Right cardiac atrium (tissue), 5 donors: ENCODE results near the gene NAIF1. TPM values are rescaled to one million over a fixed set of nuclear protein-coding genes. Genes with fewer than 3 reads are reported as not detected.

Source experiments
- ATAC-seq, 2 donors: fragments of 200-7000 bp; cut with Tn5 transposase; one replicate each; pipeline versions ENCODE4 v1.8.0 to v1.9.1; 2020; ENCODE audit warnings: moderate library complexity in 2 of 2, mild to moderate bottlenecking in 1 of 2
- DNase-seq, 3 donors: peaks; one replicate each; pipeline ENCODE4 v3.0.0-alpha.2; 2020
- H3K27ac ChIP-seq: one replicate; pipeline ENCODE4 v1.5.1; 2013; ENCODE audit warnings: mild to moderate bottlenecking, low read length, control low read depth, moderate library complexity
- H3K27me3 ChIP-seq: one replicate; pipeline ENCODE4 v1.6.1; 2013; ENCODE audit not compliant: control insufficient read depth, insufficient read depth
- H3K4me1 ChIP-seq: one replicate; pipeline ENCODE4 v1.6.1; 2013; ENCODE audit warnings: low read length; ENCODE audit not compliant: control insufficient read depth, insufficient read depth
- H3K4me3 ChIP-seq: one replicate; pipeline ENCODE4 v1.5.1; 2013; ENCODE audit warnings: low read length, control low read depth
- H3K9me3 ChIP-seq: one replicate; pipeline ENCODE4 v1.6.1; 2013; ENCODE audit warnings: low read length; ENCODE audit not compliant: control insufficient read depth
- WGBS: extraction: QIAGEN DNeasy Blood & Tissue Kit; methylation state at CpG from one replicate; pipeline ENCODE4 v1.1.7; 2013; 5-methylcytosine and 5-hydroxymethylcytosine counted together
- intact Hi-C, 4 donors: fragments of 100-400 bp; cut with DNase I; formaldehyde crosslinking; loops; one replicate each; pipeline versions ENCODE4 v1.11.0 to v1.14.0; 2022 to 2023
- polyA plus RNA-seq: library from polyadenylated mRNA; stranded (reverse); fragments of 200-250 nt; gene quantifications from one replicate; pipeline ENCODE4 v1.2.3, GENCODE V29; 2013
- total RNA-seq, 4 donors: library from RNA; stranded (reverse); fragmentation: NEBNext Ultra II Directional; extraction: Animal tissue kit (Norgen Biotek cat#: 25700); gene quantifications; one replicate each; pipeline ENCODE4 v1.2.1, GENCODE V29; 2021
- donor health status: healthy with polysubstance abuse.
- donor health status: DM: no; HTN: yes; CAD: no.
- donor health status: DM: no; HTN: no; CAD: no.
- donor health status: DM: no; HTN: yes; CAD: no; lungs with severe emphysema.
- donor health status: DM: yes; HTN: yes; CAD: no.

The NAIF1 gene
- total and polyA plus RNA-seq, 5 donors = 5.0 to 8.7 (median 6.1) TPM

DNA sequence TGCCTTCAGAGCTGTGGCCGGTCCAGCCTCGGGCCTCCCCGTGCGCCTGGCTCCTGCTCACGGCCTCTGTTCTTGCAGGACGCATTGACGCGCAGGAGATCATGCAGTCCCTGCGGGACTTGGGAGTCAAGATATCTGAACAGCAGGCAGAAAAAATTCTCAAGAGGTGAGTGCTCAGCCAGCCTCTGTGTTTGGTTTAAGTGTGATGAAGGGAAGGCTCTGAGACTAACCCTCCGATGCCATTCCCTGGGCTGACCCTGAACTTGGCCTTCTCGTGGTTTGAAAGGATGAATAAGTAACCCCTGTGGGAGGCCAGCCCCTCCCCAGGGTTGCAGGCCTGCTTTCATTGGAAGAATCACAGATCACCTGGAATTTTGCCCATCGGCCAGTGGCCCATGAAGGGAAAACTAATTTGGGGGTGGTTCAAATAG is 34.1 kb upstream of the NAIF1 start:
- 78% methylated on average over 12 of the region's 12 CpGs for WGBS
- peak overlapping the region; percentile 6 for H3K27ac ChIP-seq
- H3K9me3 ChIP-seq = no peaks in the 10 kb centered on the region
- peaks cover 27% of the 10 kb centered on the region for H3K4me1 ChIP-seq
- intact Hi-C loops = no loop called here
- no peak overlapping the region for H3K4me3 ChIP-seq
- DNase-seq = peak in 1 of 3 donors; percentile 49
- ATAC-seq = no peak
- H3K27me3 ChIP-seq = no peaks in the 10 kb centered on the region

DNA sequence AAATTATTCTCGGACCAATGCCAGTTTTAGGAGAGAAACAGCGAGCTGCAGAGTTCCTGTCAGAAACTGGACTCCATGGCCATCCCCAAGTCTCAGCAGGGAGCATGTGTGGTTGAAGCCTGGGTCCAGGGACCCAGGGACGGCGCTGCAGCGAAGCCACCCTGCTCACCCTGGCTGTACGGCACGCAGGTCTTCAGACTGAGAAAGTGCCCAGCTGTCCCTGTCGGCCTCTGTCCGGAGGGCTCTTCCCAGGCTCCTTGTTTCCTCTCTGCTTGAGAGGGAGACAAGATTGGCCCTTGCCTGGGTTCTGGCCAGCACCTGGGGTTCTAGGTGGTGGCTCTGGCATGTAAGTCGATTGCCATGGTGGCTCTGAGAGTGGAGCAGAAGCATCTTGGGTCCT is 33.5 kb upstream of the NAIF1 start:
- H3K4me1 ChIP-seq = peaks cover 27% of the 10 kb centered on the region
- H3K9me3 ChIP-seq = no peaks in the 10 kb centered on the region
- WGBS = 81% methylated on average over 10 of the region's 10 CpGs
- ATAC-seq (no peak), DNase-seq (peak in 1 of 3 donors; percentile 44)
- no peak overlapping the region for H3K4me3 ChIP-seq
- no peaks in the 10 kb centered on the region for H3K27me3 ChIP-seq
- intact Hi-C loops = no loop called here
- H3K27ac ChIP-seq = peak overlapping the region; percentile 100

DNA sequence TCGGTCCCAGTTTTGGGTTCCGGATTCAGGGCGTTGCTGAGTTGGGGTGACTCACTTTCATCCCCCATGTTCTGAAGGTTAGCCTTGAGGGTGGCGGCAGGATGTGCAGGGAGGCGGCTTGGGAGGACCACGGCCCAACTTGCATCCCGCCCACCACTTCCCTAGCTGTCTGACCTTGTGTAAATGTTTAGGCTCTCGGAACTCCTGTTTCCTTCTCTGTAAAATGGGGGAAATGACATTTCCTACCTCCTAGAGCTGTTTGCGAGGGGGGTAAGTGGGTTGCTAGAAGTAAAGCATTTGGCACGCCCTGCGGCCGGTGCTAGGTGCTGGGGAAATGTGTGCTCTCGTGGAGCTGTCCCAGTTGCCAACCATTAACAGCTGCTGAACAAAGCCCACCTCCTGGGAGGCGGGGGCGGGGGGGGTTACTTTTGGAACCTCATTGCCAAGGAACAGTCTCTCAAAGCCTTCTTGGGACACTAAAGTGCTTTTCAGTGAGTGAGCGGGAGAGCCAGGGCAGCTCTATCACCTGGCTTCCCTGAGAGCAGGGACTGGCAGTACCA is 32.9 kb upstream of the NAIF1 start:
- H3K4me3 ChIP-seq = no peak overlapping the region
- intact Hi-C loops = no loop called here

DNA sequence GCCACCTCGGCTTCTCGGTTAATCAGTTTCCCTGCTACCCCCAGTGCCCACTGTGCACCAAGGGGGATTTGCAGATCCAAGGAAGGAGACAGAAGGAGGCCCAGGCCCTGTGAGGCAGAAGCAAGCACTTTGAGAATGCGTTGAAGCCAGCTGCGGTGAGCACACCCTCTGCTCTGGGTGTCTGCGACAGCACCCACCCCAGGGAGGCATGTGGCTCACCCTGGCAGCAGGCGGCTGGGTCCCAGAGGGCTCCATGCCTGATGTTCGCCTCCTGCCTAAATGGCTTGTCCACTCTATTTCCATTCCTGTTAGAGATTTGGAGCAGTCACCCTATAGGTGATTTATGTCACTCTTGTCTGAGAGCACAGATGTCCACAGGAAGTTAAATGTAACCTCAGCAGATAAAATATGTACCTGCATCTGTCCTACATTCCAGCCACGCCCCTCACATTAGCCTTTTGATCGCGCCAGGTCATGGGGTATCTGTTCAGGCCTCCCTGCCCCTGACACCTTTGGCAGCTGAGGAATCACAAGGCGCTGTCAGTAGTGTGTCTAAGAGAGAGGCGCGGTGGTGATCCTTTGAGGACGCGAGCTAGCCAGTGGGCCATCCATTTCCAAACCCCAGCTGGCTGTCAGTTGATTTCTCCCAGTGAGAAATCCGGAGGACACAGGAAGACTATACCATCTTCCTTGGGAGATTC is 32.3 kb upstream of the NAIF1 start:
- WGBS = 43% methylated on average over 16 of the region's 16 CpGs

More for the DNA sequence above, 32.9 kb upstream of the NAIF1 start:
- WGBS = 54% methylated on average over 16 of the region's 16 CpGs
- DNase-seq (peak in 2 of 3 donors; percentile 59 to 67), ATAC-seq (peak in 1 of 2 donors; percentile 53)
- Histone ChIP-seq H3K27me3 (no peaks in the 10 kb centered on the region), H3K27ac (peak overlapping the region; percentile 100), H3K4me1 (peaks cover 30% of the 10 kb centered on the region), H3K9me3 (no peaks in the 10 kb centered on the region)

DNA sequence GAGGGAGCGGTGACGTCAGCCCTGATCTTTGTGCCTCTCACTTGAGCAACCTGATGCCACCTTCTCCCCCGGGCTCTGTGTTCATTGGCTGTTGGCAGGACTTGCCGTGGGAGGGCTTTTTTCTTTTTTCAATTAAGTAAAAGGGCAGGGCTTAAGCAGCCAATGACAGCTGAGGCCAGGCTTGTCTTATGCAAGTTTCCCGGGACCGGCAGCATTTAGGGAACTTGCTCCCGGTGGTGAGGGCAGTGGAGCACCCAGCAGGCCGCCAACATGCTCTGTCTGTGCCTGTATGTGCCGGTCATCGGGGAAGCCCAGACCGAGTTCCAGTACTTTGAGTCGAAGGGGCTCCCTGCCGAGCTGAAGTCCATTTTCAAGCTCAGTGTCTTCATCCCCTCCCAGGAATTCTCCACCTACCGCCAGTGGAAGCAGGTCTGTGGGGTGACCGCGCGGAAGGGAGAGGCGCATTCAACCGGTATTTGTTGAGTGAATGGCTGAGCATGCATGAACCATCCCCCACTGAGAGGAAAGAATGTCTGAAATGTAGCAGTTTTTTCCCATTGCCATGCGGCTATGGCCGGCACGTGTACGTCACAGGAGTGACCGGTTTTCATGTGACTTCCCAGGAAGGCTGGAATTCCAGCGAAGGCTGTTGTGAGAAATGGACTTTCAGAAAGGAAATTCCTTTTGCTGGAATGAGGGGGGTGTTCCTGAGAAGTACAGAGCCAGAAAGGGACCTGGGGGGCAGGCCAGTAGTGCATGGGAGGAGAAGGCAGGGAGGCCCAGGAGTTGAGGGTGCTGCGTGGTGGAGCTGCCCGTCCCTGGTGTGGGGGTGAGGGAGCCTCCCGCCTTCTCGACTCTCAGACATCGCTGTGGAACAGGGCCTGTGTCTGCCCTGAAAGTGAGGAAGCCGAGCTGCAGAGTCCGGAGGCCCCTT is 31.4 kb upstream of the NAIF1 start:
- H3K9me3 ChIP-seq = no peaks in the 10 kb centered on the region
- intact Hi-C loops = no loop called here
- peak; percentile 93 to 95 (median 94) for DNase-seq
- 9% methylated on average over 32 of the region's 32 CpGs for WGBS
- ATAC-seq = peak; percentile 73 to 80
- peak overlapping the region; percentile 51 for H3K4me3 ChIP-seq
- peak overlapping the region; percentile 100 for H3K27ac ChIP-seq
- H3K27me3 ChIP-seq = no peaks in the 10 kb centered on the region
- peaks cover 35% of the 10 kb centered on the region for H3K4me1 ChIP-seq

More for the DNA sequence above, 32.3 kb upstream of the NAIF1 start:
- Histone ChIP-seq H3K27me3 (no peaks in the 10 kb centered on the region), H3K9me3 (no peaks in the 10 kb centered on the region), H3K4me3 (peak overlapping the region; percentile 51), H3K27ac (peak overlapping the region; percentile 100), H3K4me1 (peaks cover 35% of the 10 kb centered on the region)
- ATAC-seq (peak in 1 of 2 donors; percentile 1), DNase-seq (peak in 1 of 3 donors; percentile 46)
- intact Hi-C loops = no loop called here

DNA sequence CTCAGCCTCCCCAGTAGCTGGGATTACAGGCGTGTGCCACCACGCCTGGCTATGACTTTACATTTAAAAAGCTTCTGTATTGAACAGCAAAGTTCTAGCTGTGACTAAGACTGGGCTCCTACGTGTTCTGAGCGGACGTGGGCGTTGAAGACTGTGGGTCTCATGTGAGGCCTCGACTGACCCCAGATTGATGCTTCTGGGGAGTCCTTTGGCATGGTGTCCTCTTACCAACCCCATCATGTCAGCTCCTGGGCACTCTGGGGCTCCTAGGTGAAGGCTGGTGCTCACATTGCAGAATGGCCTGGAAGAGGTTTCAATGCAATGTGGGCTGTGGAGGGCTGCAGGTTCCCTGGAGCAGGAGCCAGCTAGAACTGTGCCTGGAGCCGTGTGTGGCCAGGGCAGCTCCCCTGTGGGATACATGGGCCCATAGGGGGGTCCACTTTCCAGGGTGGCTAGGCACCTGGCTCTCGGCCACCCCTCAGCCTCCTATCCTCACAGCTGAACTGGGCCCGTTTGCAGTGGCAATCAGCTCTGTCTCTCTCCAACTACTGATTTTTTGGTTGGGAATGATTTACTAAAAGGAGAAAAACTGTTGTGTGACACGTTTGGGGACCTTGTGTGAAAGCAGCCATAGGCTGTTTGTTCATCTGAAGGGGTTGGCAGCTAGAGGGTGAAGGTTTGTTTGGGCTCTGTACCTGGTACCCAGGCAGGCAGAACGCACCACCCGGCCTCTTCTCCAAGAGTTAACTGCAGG is 30.6 kb upstream of the NAIF1 start:
- intact Hi-C loops = no loop called here

DNA sequence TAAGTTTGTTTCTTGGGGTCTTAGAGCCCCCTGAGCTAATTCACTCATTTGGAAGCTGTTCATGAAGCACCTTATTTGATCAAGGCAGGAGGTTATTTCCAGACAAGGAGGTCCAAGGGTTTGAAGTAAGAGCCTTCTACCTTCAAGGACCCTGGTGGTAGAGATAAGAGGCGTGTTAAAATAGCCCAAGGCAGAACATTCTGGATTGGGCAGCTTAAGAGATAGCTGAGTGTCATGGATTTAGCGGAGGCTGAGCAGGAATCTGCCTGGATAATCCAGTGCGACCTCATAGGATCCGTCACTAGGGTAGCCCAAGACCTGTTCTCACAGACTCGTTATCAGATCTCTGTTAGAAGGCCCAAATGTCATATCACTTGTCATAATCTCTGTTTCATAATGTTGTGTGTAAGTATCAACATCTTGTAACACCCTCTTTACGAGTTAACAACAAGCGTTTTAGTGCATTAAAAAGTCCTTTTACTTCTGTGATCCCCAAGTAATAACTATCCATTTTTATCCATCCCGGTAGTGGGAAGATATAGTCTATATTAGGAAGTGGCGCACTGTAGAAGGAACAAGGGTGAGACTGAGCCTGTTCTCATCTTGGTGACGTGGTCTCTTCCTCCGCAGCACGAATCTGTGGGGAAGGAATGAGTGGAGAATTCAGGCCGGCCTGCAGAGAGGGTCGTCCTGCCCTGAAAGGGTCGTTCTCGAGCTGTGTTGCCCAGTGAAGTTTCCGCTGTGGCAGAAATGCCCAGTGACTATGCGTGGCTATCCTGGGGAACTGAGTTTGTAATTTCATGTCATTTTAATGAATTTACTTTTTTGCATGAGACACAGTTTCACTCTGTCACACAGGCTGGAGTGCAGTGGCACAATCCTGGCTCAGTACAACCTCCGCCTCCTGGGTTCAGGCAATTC is 29.8 kb upstream of the NAIF1 start:
- Histone ChIP-seq H3K27ac (no peak overlapping the region), H3K9me3 (no peaks in the 10 kb centered on the region), H3K4me3 (no peak overlapping the region), H3K27me3 (no peaks in the 10 kb centered on the region), H3K4me1 (peaks cover 35% of the 10 kb centered on the region)
- intact Hi-C loops = no loop called here
- WGBS = 76% methylated on average over 19 of the region's 19 CpGs
- no peak for ATAC-seq
- no peak for DNase-seq

More for the DNA sequence above, 30.6 kb upstream of the NAIF1 start:
- Histone ChIP-seq H3K9me3 (no peaks in the 10 kb centered on the region), H3K27ac (peak overlapping the region; percentile 100), H3K4me3 (no peak overlapping the region), H3K27me3 (no peaks in the 10 kb centered on the region), H3K4me1 (peaks cover 38% of the 10 kb centered on the region)
- ATAC-seq (no peak), DNase-seq (peak in 1 of 3 donors; percentile 59)
- WGBS = 64% methylated on average over 13 of the region's 13 CpGs

DNA sequence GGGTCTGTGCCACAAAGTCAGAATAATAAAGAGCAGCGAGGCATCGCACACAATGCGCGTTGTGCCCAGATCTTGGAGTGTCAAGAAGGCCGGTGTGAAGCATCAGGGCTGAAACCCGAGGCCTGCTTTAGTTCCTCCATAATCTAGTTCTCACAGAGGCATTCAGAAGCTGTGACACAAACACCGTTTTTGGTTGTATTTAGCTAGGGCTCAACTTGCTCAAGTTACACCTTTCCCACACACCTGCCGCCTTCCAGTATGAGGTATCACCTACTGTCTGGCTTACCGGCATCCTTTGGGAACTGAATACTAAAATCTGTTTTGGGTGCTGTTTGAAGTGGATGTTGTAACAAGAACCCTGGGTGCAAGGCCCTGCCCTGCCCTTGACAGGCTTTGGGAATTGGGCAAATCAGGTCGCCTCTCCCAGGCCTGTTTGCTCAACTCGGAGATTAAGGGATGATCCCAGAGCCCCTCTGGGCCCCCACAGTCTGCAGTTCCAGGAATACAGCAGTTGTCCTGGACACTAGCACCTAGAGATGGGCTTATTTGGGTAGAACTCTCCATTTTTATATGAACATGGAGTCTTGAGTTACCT is 27.9 kb upstream of the NAIF1 start:
- Histone ChIP-seq H3K4me1 (peaks cover 33% of the 10 kb centered on the region), H3K27ac (peak overlapping the region; percentile 98), H3K27me3 (no peaks in the 10 kb centered on the region), H3K4me3 (no peak overlapping the region), H3K9me3 (no peaks in the 10 kb centered on the region)
- intact Hi-C loops = no loop called here
- no peak for ATAC-seq
- DNase-seq = no peak
- WGBS = 82% methylated on average over 11 of the region's 11 CpGs

DNA sequence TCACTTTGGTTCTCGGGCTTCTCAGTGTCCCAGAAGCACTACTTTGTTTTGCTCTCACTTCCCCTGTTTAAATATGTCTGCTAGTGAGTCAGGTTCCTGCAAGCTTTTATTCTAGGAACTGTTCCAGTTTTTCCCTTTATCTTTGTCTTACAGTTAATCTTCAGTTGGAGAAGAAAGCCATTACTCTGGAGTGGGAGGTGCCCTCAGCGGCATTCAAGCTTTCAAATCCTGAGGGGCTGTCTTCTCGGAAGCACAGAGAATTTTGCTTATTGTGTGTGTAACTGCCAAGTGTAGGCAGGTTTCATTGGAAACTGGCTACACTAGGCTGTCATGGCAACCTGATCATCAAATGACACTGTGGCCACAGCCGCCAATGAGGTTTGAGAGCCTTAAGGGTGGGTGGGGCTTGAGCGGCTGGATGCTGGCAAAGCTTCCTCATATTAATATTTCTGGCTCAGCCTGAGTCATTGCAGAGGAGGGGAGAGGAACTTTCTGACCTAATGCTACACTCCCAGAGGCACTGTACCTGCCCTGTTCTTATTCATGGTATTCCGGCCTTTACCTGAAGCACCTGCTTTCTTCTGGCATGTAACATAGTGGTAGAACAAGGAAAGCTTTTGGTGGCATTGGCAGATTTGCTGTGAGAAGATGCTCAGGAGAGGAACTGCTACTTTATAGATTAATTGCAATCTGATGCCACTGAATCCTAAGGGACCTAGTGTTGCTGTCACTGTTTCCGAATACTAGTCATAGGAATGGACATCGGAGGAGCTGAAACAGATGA is 27.2 kb upstream of the NAIF1 start:
- Histone ChIP-seq H3K4me3 (peak overlapping the region; percentile 9), H3K27ac (peak overlapping the region; percentile 98), H3K4me1 (peaks cover 28% of the 10 kb centered on the region), H3K9me3 (no peaks in the 10 kb centered on the region), H3K27me3 (no peaks in the 10 kb centered on the region)
- DNase-seq (peak; percentile 91 to 96 (median 94)), ATAC-seq (peak; percentile 86 to 87)
- WGBS = 10% methylated on average over 8 of the region's 8 CpGs
- intact Hi-C loops = no loop called here
